Measurements from ENCODE around the gene NEUROD4. TPM values are rescaled to one million over a fixed set of nuclear protein-coding genes. Genes with fewer than 3 reads are reported as not detected.

The NEUROD4 gene
- total RNA-seq, 2 donors from 2014 or later: not detected

GRCh38 chr12:55044135-55044534, 24.4 kb downstream of the NEUROD4 start:
- ATAC-seq: no peak
- intact Hi-C loops (cut with DNase I): no loop called here
- DNase-seq: no peak

GRCh38 chr12:55049676-55050075, 29.9 kb downstream of the NEUROD4 start:
- intact Hi-C loops (cut with DNase I): no loop called here
- DNase-seq (no peak), ATAC-seq (no peak)

- no peak for ATAC-seq
- no peak for DNase-seq
- intact Hi-C loops (cut with DNase I): no loop called here
Measured at GRCh38 chr12:55051197-55051947, 31.6 kb downstream of the NEUROD4 start.

GRCh38 chr12:55057481-55057880, 37.7 kb downstream of the NEUROD4 start:
- no peak for DNase-seq
- no peak for ATAC-seq
- intact Hi-C loops (cut with DNase I): no loop called here

GRCh38 chr12:55058082-55058481, 38.3 kb downstream of the NEUROD4 start:
- ATAC-seq: no peak
- intact Hi-C loops (cut with DNase I): no loop called here

GRCh38 chr12:55058776-55059175, 39.0 kb downstream of the NEUROD4 start:
- no peak for ATAC-seq

More at GRCh38 chr12:55058082-55058481, 38.3 kb downstream of the NEUROD4 start:
- DNase-seq: no peak

GRCh38 chr12:55060470-55060869, 40.7 kb downstream of the NEUROD4 start:
- no peak for ATAC-seq
- intact Hi-C loops (cut with DNase I): no loop called here
- DNase-seq: no peak

More at GRCh38 chr12:55058776-55059175, 39.0 kb downstream of the NEUROD4 start:
- intact Hi-C loops (cut with DNase I): no loop called here
- no peak for DNase-seq

GRCh38 chr12:55061024-55061423, 41.2 kb downstream of the NEUROD4 start:
- no peak for ATAC-seq
- intact Hi-C loops (cut with DNase I): no loop called here
- DNase-seq: no peak

GRCh38 chr12:55063291-55063690, 43.5 kb downstream of the NEUROD4 start:
- no peak for ATAC-seq
- intact Hi-C loops (cut with DNase I): no loop called here
- DNase-seq: no peak

- intact Hi-C loops (cut with DNase I): loop anchor here (5.0 kb wide), 2 partner anchors 73 to 318 kb away; no protein-coding TSS in a partner anchor
- ATAC-seq: no peak
- no peak for DNase-seq
Measured at GRCh38 chr12:55065535-55065934, 45.8 kb downstream of the NEUROD4 start.

- ATAC-seq: no peak
- intact Hi-C loops (cut with DNase I): loop anchor here (5.0 kb wide), 2 partner anchors 75 to 320 kb away; no protein-coding TSS in a partner anchor
- no peak for DNase-seq
Measured at GRCh38 chr12:55067701-55068100, 47.9 kb downstream of the NEUROD4 start.

GRCh38 chr12:55068416-55069010, 48.7 kb downstream of the NEUROD4 start:
- ATAC-seq (peak; percentile 57 to 77), DNase-seq (no peak)
- intact Hi-C loops (cut with DNase I): loop anchor here (5.0 kb wide), 2 partner anchors 76 to 321 kb away; no protein-coding TSS in a partner anchor

- ATAC-seq (peak in 1 of 2 donors; percentile 63), DNase-seq (peak; percentile 39)
- intact Hi-C loops (cut with DNase I): loop anchor here in 1 of 2 donors (2.0 kb wide), 1 partner anchor 79 kb away; no protein-coding TSS in a partner anchor
Measured at GRCh38 chr12:55072083-55072482, 52.3 kb downstream of the NEUROD4 start.

GRCh38 chr12:55073043-55074022, 53.6 kb downstream of the NEUROD4 start:
- DNase-seq: peak; percentile 66
- intact Hi-C loops (cut with DNase I): loop anchor here in 1 of 2 donors (2.0 kb wide), 1 partner anchor 81 kb away; no protein-coding TSS in a partner anchor
- ATAC-seq: peak; percentile 61 to 72

- DNase-seq (no peak), ATAC-seq (no peak)
- intact Hi-C loops (cut with DNase I): no loop called here
Measured at GRCh38 chr12:55074806-55075205, 55.0 kb downstream of the NEUROD4 start.

Data from left cardiac atrium (tissue), 4 donors.